ENCODE measurements around the gene REPS1.

REPS1 gene

GRCh38 chr6:138923561-138923960 lies 64.5 kb downstream of the REPS1 start:
- no peak for DNase-seq

- no peak for DNase-seq
Observed at GRCh38 chr6:138920906-138921305, 67.1 kb downstream of the REPS1 start.

GRCh38 chr6:138914701-138915100 lies 73.4 kb downstream of the REPS1 start:
- no peak for DNase-seq

GRCh38 chr6:138912308-138912707 lies 75.7 kb downstream of the REPS1 start:
- peak; percentile 2 for DNase-seq

GRCh38 chr6:138909975-138910374 lies 78.1 kb downstream of the REPS1 start:
- DNase-seq: no peak

- DNase-seq: no peak
Observed at GRCh38 chr6:138909511-138909910, 78.5 kb downstream of the REPS1 start.

GRCh38 chr6:138907167-138907566 lies 80.9 kb downstream of the REPS1 start:
- DNase-seq: no peak

GRCh38 chr6:138897031-138897430 lies 91.0 kb downstream of the REPS1 start:
- no peak for DNase-seq

GRCh38 chr6:138896104-138896756 lies 91.8 kb downstream of the REPS1 start:
- no peak for DNase-seq

GRCh38 chr6:138891255-138891986 lies 96.6 kb downstream of the REPS1 start:
- no peak for DNase-seq

GRCh38 chr6:138885156-138885819 lies 102.8 kb downstream of the REPS1 start:
- peak; percentile 4 for DNase-seq

- DNase-seq: no peak
Observed at GRCh38 chr6:138882369-138883017, 105.6 kb downstream of the REPS1 start.

GRCh38 chr6:138873191-138873590 lies 114.9 kb downstream of the REPS1 start:
- DNase-seq: no peak

GRCh38 chr6:138869398-138869797 lies 118.7 kb downstream of the REPS1 start:
- DNase-seq: no peak

- DNase-seq: no peak
Observed at GRCh38 chr6:138868181-138868580, 119.9 kb downstream of the REPS1 start.

- no peak for DNase-seq
Observed at GRCh38 chr6:138865480-138866109, 122.5 kb downstream of the REPS1 start.

GRCh38 chr6:138864343-138864890 lies 123.6 kb downstream of the REPS1 start:
- DNase-seq: no peak

GRCh38 chr6:138863321-138863720 lies 124.7 kb downstream of the REPS1 start:
- DNase-seq: no peak

GRCh38 chr6:138862456-138862855 lies 125.6 kb downstream of the REPS1 start:
- no peak for DNase-seq

- no peak for DNase-seq
Observed at GRCh38 chr6:138857775-138858174, 130.3 kb downstream of the REPS1 start.

- DNase-seq: no peak
Observed at GRCh38 chr6:138856654-138857053, 131.4 kb downstream of the REPS1 start.

Data from fibroblast of skin of abdomen (primary cell).